ENCODE measurements around the gene CYRIA. TPM values are rescaled to one million over a fixed set of nuclear protein-coding genes. Genes with fewer than 3 reads are reported as not detected.

CYRIA gene
- total RNA-seq, 1 donor from 2014 or later, result 4.7 TPM

GRCh38 chr2:16660556-16660955 lies 5.1 kb downstream of the CYRIA start:
- Histone ChIP-seq H3K36me3 (ENCODE audit: control insufficient read depth in 3 of 3, insufficient read depth in 3 of 3, low read length in 3 of 3) (no peaks in the 10 kb centered on the region), H3K4me3 (ENCODE audit: low read length in 3 of 3) (no peak overlapping the region), H3K27me3 (ENCODE audit: control insufficient read depth in 3 of 3, insufficient read depth in 3 of 3, low read length in 3 of 3) (no peaks in the 10 kb centered on the region), H3K4me1 (ENCODE audit: control insufficient read depth in 3 of 3, insufficient read depth in 3 of 3, low read length in 3 of 3) (peaks cover 53 to 78% (median 77%) of the 10 kb centered on the region in 3 donors), H3K27ac (ENCODE audit: low read depth, low read length) (no peak overlapping the region), H3K9me3 (ENCODE audit: control insufficient read depth in 3 of 3, low read length in 3 of 3) (no peaks in the 10 kb centered on the region), H3K9ac (ENCODE audit: low read depth in 1 of 3, low read length in 3 of 3) (no peak overlapping the region)

- H3K9ac ChIP-seq (ENCODE audit: low read depth in 1 of 3, low read length in 3 of 3), result no peak overlapping the region
- H3K27ac ChIP-seq (ENCODE audit: low read depth, low read length), result no peak overlapping the region
- no peaks in the 10 kb centered on the region for H3K27me3 ChIP-seq (ENCODE audit: control insufficient read depth in 3 of 3, insufficient read depth in 3 of 3, low read length in 3 of 3)
- H3K9me3 ChIP-seq (ENCODE audit: control insufficient read depth in 3 of 3, low read length in 3 of 3), result no peaks in the 10 kb centered on the region
- no peaks in the 10 kb centered on the region for H3K36me3 ChIP-seq (ENCODE audit: control insufficient read depth in 3 of 3, insufficient read depth in 3 of 3, low read length in 3 of 3)
- H3K4me1 ChIP-seq (ENCODE audit: control insufficient read depth in 3 of 3, insufficient read depth in 3 of 3, low read length in 3 of 3), result peaks cover 56 to 79% (median 79%) of the 10 kb centered on the region in 3 donors
- H3K4me3 ChIP-seq (ENCODE audit: low read length in 3 of 3), result no peak overlapping the region
These were observed 5.5 kb downstream of the CYRIA start for GRCh38 chr2:16660114-16660513.

DNA sequence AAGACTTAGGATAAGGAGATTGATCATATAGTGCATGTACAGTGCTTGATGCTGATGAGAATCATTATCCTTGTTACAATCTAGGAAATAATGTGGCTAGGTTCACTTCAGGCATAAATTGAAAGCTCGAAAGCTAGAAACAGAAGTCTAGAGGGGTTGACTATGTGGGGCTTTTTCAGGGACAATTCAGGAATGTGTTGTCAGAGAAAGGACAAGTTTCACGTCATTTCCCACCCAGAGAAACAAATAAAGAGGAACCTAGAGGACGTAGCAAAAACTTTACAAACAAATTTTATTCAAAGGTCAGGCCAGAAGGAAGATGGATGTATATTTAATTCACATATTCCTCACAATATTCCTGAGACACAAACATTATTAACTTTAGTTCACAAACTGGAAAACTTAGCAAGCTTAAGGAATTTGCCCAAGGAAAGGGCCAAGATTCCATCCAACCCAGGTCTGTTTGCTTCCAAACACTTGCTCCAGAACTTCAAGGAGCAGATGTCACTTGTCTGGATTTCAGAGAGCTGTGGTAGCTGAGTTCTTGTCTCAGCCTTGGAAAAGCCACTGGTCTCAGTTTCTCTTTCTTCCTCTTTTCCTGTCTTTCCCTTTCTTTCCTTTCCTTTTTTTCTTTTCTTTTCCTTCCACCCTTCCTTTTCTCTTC lies 7.4 kb downstream of the CYRIA start:
- Histone ChIP-seq H3K4me3 (ENCODE audit: low read length in 3 of 3) (no peak overlapping the region), H3K27me3 (ENCODE audit: control insufficient read depth in 3 of 3, insufficient read depth in 3 of 3, low read length in 3 of 3) (no peaks in the 10 kb centered on the region), H3K27ac (ENCODE audit: low read depth, low read length) (peak overlapping the region; percentile 90), H3K36me3 (ENCODE audit: control insufficient read depth in 3 of 3, insufficient read depth in 3 of 3, low read length in 3 of 3) (no peaks in the 10 kb centered on the region), H3K9ac (ENCODE audit: low read depth in 1 of 3, low read length in 3 of 3) (no peak overlapping the region), H3K4me1 (ENCODE audit: control insufficient read depth in 3 of 3, insufficient read depth in 3 of 3, low read length in 3 of 3) (peaks cover 55 to 75% (median 73%) of the 10 kb centered on the region in 3 donors), H3K9me3 (ENCODE audit: control insufficient read depth in 3 of 3, low read length in 3 of 3) (no peaks in the 10 kb centered on the region)

GRCh38 chr2:16657671-16658070 lies 8.0 kb downstream of the CYRIA start:
- Histone ChIP-seq H3K27me3 (ENCODE audit: control insufficient read depth in 3 of 3, insufficient read depth in 3 of 3, low read length in 3 of 3) (no peaks in the 10 kb centered on the region), H3K9me3 (ENCODE audit: control insufficient read depth in 3 of 3, low read length in 3 of 3) (no peaks in the 10 kb centered on the region), H3K4me1 (ENCODE audit: control insufficient read depth in 3 of 3, insufficient read depth in 3 of 3, low read length in 3 of 3) (peaks cover 60 to 76% (median 75%) of the 10 kb centered on the region in 3 donors), H3K9ac (ENCODE audit: low read depth in 1 of 3, low read length in 3 of 3) (peak overlapping the region in 1 of 3 donors; percentile 78), H3K27ac (ENCODE audit: low read depth, low read length) (peak overlapping the region; percentile 90), H3K4me3 (ENCODE audit: low read length in 3 of 3) (no peak overlapping the region), H3K36me3 (ENCODE audit: control insufficient read depth in 3 of 3, insufficient read depth in 3 of 3, low read length in 3 of 3) (no peaks in the 10 kb centered on the region)

- peak overlapping the region; percentile 10 to 29 (median 16) for H3K4me3 ChIP-seq (ENCODE audit: low read length in 3 of 3)
- peak overlapping the region; percentile 59 to 78 (median 71) for H3K9ac ChIP-seq (ENCODE audit: low read depth in 1 of 3, low read length in 3 of 3)
- H3K9me3 ChIP-seq (ENCODE audit: control insufficient read depth in 3 of 3, low read length in 3 of 3), result no peaks in the 10 kb centered on the region
- H3K36me3 ChIP-seq (ENCODE audit: control insufficient read depth in 3 of 3, insufficient read depth in 3 of 3, low read length in 3 of 3), result no peaks in the 10 kb centered on the region
- peak overlapping the region; percentile 90 for H3K27ac ChIP-seq (ENCODE audit: low read depth, low read length)
- no peaks in the 10 kb centered on the region for H3K27me3 ChIP-seq (ENCODE audit: control insufficient read depth in 3 of 3, insufficient read depth in 3 of 3, low read length in 3 of 3)
- peaks cover 68 to 78% (median 78%) of the 10 kb centered on the region in 3 donors for H3K4me1 ChIP-seq (ENCODE audit: control insufficient read depth in 3 of 3, insufficient read depth in 3 of 3, low read length in 3 of 3)
These were observed 8.7 kb downstream of the CYRIA start for GRCh38 chr2:16656784-16657391.

DNA sequence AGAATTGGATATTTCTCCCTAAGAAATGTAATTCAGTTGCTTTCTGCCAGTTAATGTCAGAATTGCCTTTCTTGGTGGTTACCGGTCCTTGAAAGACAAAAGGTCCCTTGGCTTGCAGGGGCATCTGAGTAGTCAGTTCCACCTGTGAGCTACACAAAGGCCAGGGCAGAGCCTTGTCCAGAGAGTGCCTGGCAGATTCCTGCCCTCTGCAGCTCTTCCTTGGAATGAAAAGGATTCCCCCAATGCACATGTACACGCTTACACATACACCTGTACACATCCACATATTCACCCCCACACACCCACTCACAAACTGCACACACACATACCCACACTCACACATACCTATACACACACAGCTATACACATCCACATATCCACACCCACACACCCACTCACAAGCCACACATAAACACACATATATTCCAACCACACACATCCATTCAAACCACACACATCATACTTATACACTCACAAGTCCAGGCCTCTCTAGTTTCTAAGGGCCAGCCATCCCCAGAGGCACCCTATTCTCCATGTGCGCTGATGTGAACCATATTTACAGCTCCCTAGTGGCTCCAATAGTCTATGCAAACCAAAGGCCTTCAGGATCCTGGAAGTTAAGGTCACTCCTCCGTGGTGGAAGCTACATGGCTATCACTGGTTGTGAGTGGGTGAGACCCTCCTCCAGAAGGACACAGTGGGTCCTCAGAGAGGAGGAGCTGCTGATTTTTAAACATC lies 9.6 kb downstream of the CYRIA start:
- H3K27me3 ChIP-seq (ENCODE audit: control insufficient read depth in 3 of 3, insufficient read depth in 3 of 3, low read length in 3 of 3), result no peaks in the 10 kb centered on the region
- peak overlapping the region in 1 of 3 donors; percentile 0 for H3K4me3 ChIP-seq (ENCODE audit: low read length in 3 of 3)
- peak overlapping the region in 1 of 3 donors; percentile 78 for H3K9ac ChIP-seq (ENCODE audit: low read depth in 1 of 3, low read length in 3 of 3)
- H3K4me1 ChIP-seq (ENCODE audit: control insufficient read depth in 3 of 3, insufficient read depth in 3 of 3, low read length in 3 of 3), result peaks cover 71 to 86% (median 83%) of the 10 kb centered on the region in 3 donors
- no peaks in the 10 kb centered on the region for H3K9me3 ChIP-seq (ENCODE audit: control insufficient read depth in 3 of 3, low read length in 3 of 3)
- peak overlapping the region; percentile 90 for H3K27ac ChIP-seq (ENCODE audit: low read depth, low read length)
- no peaks in the 10 kb centered on the region for H3K36me3 ChIP-seq (ENCODE audit: control insufficient read depth in 3 of 3, insufficient read depth in 3 of 3, low read length in 3 of 3)

DNA sequence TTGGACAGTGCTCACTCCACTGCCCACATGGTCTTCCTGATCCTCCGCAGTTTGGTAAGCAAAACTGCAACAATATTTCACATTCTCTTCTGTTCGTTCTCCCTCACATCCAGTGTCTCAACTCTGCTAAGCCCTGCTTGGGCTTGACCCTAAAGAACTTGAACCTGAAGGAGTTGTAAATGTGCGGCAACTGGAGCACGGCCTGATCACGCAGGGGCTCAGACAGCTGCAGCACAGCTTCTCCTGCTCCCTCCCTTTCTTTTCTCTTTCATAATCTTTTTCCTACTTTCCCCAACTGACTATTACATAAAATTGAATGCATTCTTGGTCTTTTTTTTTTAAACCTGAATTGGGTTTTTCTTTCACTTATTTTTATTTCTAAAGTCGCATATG lies 10.2 kb downstream of the CYRIA start:
- peak overlapping the region; percentile 55 for H3K27ac ChIP-seq (ENCODE audit: low read depth, low read length)
- no peaks in the 10 kb centered on the region for H3K27me3 ChIP-seq (ENCODE audit: control insufficient read depth in 3 of 3, insufficient read depth in 3 of 3, low read length in 3 of 3)
- peaks cover 78 to 92% (median 88%) of the 10 kb centered on the region in 3 donors for H3K4me1 ChIP-seq (ENCODE audit: control insufficient read depth in 3 of 3, insufficient read depth in 3 of 3, low read length in 3 of 3)
- no peaks in the 10 kb centered on the region for H3K36me3 ChIP-seq (ENCODE audit: control insufficient read depth in 3 of 3, insufficient read depth in 3 of 3, low read length in 3 of 3)
- H3K4me3 ChIP-seq (ENCODE audit: low read length in 3 of 3), result peak overlapping the region in 1 of 3 donors; percentile 9
- H3K9me3 ChIP-seq (ENCODE audit: control insufficient read depth in 3 of 3, low read length in 3 of 3), result no peaks in the 10 kb centered on the region
- peak overlapping the region in 1 of 3 donors; percentile 60 for H3K9ac ChIP-seq (ENCODE audit: low read depth in 1 of 3, low read length in 3 of 3)

DNA sequence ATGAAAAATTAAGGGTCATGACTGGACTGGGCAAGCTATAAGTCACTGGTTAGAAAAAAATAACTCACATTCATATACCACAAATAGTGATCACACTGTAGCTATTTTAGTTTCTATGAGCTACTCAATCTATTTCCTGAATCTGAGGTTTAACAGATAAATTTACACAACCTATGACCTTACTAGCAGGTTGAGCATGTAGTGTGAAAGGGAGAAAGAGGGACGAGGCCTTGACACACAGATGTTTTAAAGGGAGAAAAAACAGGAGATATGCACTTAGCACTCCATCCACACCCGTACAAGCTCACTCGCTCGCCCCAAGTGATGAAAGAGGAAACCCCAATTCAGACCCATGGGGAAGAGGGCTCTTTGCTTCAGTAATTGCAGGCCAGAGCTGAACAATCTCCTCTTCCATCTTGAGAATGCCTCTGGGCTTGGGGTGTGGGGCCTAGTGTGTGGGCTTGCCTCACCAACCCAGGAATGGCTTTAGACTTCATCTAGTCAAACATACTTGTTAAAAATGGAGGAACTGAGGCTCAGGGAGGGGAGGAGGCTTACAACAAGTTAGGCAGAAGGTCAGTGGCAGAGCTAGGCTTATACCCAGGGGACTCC lies 10.7 kb downstream of the CYRIA start:
- Histone ChIP-seq H3K27me3 (ENCODE audit: control insufficient read depth in 3 of 3, insufficient read depth in 3 of 3, low read length in 3 of 3) (no peaks in the 10 kb centered on the region), H3K27ac (ENCODE audit: low read depth, low read length) (peak overlapping the region; percentile 55), H3K4me1 (ENCODE audit: control insufficient read depth in 3 of 3, insufficient read depth in 3 of 3, low read length in 3 of 3) (peaks cover 79 to 92% (median 88%) of the 10 kb centered on the region in 3 donors)

DNA sequence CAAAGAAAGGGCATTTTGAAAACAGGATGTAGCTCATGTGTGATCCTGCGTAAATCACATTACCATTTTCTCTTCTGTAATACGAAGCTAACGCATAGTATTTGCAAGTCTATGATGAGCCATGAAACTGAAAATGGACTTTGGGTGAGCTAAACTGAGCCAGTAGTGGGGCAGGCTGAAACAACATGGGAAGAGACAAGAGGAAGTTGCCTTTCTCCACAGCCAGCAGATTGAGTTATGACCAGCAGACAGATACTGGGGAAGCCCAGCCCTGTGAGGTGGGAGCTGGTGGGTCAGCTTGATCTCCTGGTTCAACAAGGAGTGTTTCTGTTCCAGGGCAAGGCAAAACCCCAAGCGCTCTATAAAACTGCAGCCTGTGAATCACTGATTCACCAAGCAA lies 11.8 kb downstream of the CYRIA start:
- Histone ChIP-seq H3K9ac (ENCODE audit: low read depth in 1 of 3, low read length in 3 of 3) (no peak overlapping the region), H3K27ac (ENCODE audit: low read depth, low read length) (peak overlapping the region; percentile 43), H3K27me3 (ENCODE audit: control insufficient read depth in 3 of 3, insufficient read depth in 3 of 3, low read length in 3 of 3) (no peaks in the 10 kb centered on the region), H3K36me3 (ENCODE audit: control insufficient read depth in 3 of 3, insufficient read depth in 3 of 3, low read length in 3 of 3) (no peaks in the 10 kb centered on the region), H3K9me3 (ENCODE audit: control insufficient read depth in 3 of 3, low read length in 3 of 3) (no peaks in the 10 kb centered on the region), H3K4me3 (ENCODE audit: low read length in 3 of 3) (no peak overlapping the region), H3K4me1 (ENCODE audit: control insufficient read depth in 3 of 3, insufficient read depth in 3 of 3, low read length in 3 of 3) (peaks cover 77 to 91% (median 86%) of the 10 kb centered on the region in 3 donors)

More for the DNA sequence above, 10.7 kb downstream of the CYRIA start:
- Histone ChIP-seq H3K4me3 (ENCODE audit: low read length in 3 of 3) (peak overlapping the region in 1 of 3 donors; percentile 9), H3K9ac (ENCODE audit: low read depth in 1 of 3, low read length in 3 of 3) (peak overlapping the region in 1 of 3 donors; percentile 33), H3K36me3 (ENCODE audit: control insufficient read depth in 3 of 3, insufficient read depth in 3 of 3, low read length in 3 of 3) (no peaks in the 10 kb centered on the region), H3K9me3 (ENCODE audit: control insufficient read depth in 3 of 3, low read length in 3 of 3) (no peaks in the 10 kb centered on the region)

Measured in skeletal muscle tissue (tissue), 4 donors.